Caco-2 (cell line): Measurements from ENCODE around the gene FAM177A1. TPM values are rescaled to one million over a fixed set of nuclear protein-coding genes. Genes with fewer than 3 reads are reported as not detected.
"Not testable (repeated sequence)": the region's sequence is repeated elsewhere in the genome, so short reads cannot be mapped to it uniquely, and the experiment has no call there.

ENCODE experiments used
- BruUV-seq: library from RNA; stranded (reverse); fragments of 400-500 nt; replicated peaks from 2 replicates; lab custom pipeline; 2021; lab: Mats Ljungman, UMichigan
- CTCF ChIA-PET: fragments of 300-600 bp; sonication (Branson Sonifier 250); formaldehyde crosslinking; loops from one replicate; lab custom pipeline; 2022; ENCODE audit warnings: antibody characterized with exemption; lab: Charles Lee
- POLR2A ChIA-PET: fragments of 300-600 bp; sonication (Branson Sonifier 250); formaldehyde crosslinking; loops from one replicate; lab custom pipeline; 2022; ENCODE audit warnings: antibody characterized with exemption; lab: Charles Lee
- DNase-seq, 2 experiments: peaks; one replicate each; pipeline versions ENCODE4 v3.0.0 to v3.0.0-alpha.2; 2020 to 2022
- H3K27me3 ChIP-seq: replicated peaks from 2 replicates; pipeline ENCODE4 v1.6.0; 2011; ENCODE audit warnings: low read length; ENCODE audit not compliant: control insufficient read depth, insufficient read depth
- H3K36me3 ChIP-seq: 2 replicates; pipeline ENCODE4 v1.5.1; 2011; ENCODE audit warnings: low read length; ENCODE audit not compliant: control insufficient read depth, insufficient read depth
- H3K4me1 ChIP-seq: fragments of 250-450 bp; sonication (Bioruptor Pico); 2 replicates; pipeline ENCODE4 v1.5.1; 2020; ENCODE audit warnings: mild to moderate bottlenecking
- H3K4me3 ChIP-seq: 2 replicates; pipeline ENCODE4 v1.5.1; 2011; ENCODE audit warnings: low read depth, mild to moderate bottlenecking, control low read depth, low read length
- H3K9me3 ChIP-seq: fragments of 250-450 bp; sonication (Bioruptor Pico); 2 replicates; pipeline ENCODE4 v1.5.1; 2020; ENCODE audit warnings: mild to moderate bottlenecking, moderate library complexity
- H3K27ac Mint-ChIP-seq: one replicate; pipeline ENCODE4 v1.8.0; 2022; ENCODE audit warnings: mixed read lengths; ENCODE audit not compliant: unreplicated experiment
- H3K27me3 Mint-ChIP-seq: one replicate; pipeline ENCODE4 v1.8.0; 2022; ENCODE audit warnings: mixed read lengths; ENCODE audit not compliant: insufficient read depth, unreplicated experiment
- H3K36me3 Mint-ChIP-seq: one replicate; pipeline ENCODE4 v1.8.0; 2022; ENCODE audit warnings: mild to moderate bottlenecking, mixed read lengths; ENCODE audit not compliant: insufficient read depth, unreplicated experiment
- H3K4me1 Mint-ChIP-seq: one replicate; pipeline ENCODE4 v1.8.0; 2022; ENCODE audit warnings: low read depth, mixed read lengths; ENCODE audit not compliant: unreplicated experiment
- H3K4me3 Mint-ChIP-seq: one replicate; pipeline ENCODE4 v1.8.0; 2022; ENCODE audit warnings: mild to moderate bottlenecking, moderate library complexity, mixed read lengths; ENCODE audit not compliant: unreplicated experiment
- H3K9me3 Mint-ChIP-seq: one replicate; pipeline ENCODE4 v1.8.0; 2022; ENCODE audit warnings: mixed read lengths; ENCODE audit not compliant: unreplicated experiment
- CTCF ChIP-seq, 2 experiments: fragments of 200-600 bp in 1 of 2; IDR thresholded peaks; 1 replicate in 1 of 2; 2 replicates in 1 of 2; pipeline versions ENCODE4 v1.5.1 to v1.8.0; 2011 to 2022; ENCODE audit warnings: antibody characterized with exemption in 1 of 2, control low read depth in 1 of 2, inconsistent platforms in 1 of 2, low read depth in 1 of 2, low read length in 1 of 2, mild to moderate bottlenecking in 1 of 2, moderate library complexity in 1 of 2; ENCODE audit not compliant: insufficient read depth in 1 of 2, severe bottlenecking in 1 of 2, unreplicated experiment in 1 of 2
- intact Hi-C: fragments of 100-400 bp; cut with micrococcal nuclease; formaldehyde crosslinking; loops from one replicate; pipeline ENCODE4 v1.10.0; 2022; ENCODE audit not compliant: unreplicated experiment
- total RNA-seq: library from RNA; stranded (reverse); gene quantifications from 2 replicates; pipeline ENCODE4 v1.2.3, GENCODE V29; 2022

FAM177A1 gene
- total RNA-seq, 1 experiment from 2014 or later = 73.6 TPM

DNA sequence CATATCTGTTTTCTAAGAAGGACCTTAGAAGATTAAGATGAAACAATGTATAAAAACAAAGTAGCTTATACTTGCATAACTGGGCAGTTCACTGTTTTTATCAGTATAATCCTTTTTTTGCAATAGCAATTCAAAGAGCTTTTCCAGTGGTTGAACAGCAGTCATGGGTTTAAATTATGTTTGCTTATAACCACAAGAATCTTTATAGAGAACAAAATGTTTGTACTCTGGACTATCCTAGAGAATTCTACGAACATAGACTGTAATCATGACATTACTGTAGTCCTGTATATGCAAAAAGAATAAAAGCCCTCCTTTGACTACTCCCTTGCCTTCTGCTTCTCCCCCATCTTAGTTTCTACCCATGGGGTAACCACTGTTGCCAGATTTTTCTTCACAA lies 5.7 kb downstream of the FAM177A1 start:
- H3K36me3 Mint-ChIP-seq = peaks cover 53% of the 10 kb centered on the region
- H3K4me1 ChIP-seq = peaks cover 27% of the 10 kb centered on the region
- H3K4me1 Mint-ChIP-seq = peaks cover 10% of the 10 kb centered on the region
- no TSS peak for BruUV-seq
- no peaks in the 10 kb centered on the region for H3K9me3 Mint-ChIP-seq
- TF ChIP-seq CTCF (IDR thresholded peaks at IDR 0.05; ENCODE audit: insufficient read depth in 1 of 2, low read depth in 1 of 2, low read length in 1 of 2, severe bottlenecking in 1 of 2, unreplicated experiment in 1 of 2) = no peak
- intact Hi-C loops = no loop called here
- H3K9me3 ChIP-seq = no peaks in the 10 kb centered on the region
- no peaks in the 10 kb centered on the region for H3K27me3 Mint-ChIP-seq
- H3K4me3 ChIP-seq = no peak overlapping the region
- no peak for DNase-seq
- POLR2A ChIA-PET = interaction anchor here (0.5 to 1.1 kb wide), 2 partner anchors 9 to 61 kb away, joined by 3 to 5 read pairs; no protein-coding TSS in a partner anchor
- H3K27me3 ChIP-seq = no peaks in the 10 kb centered on the region
- H3K4me3 Mint-ChIP-seq = no peak overlapping the region
- CTCF ChIA-PET = no interaction called here
- H3K27ac Mint-ChIP-seq = no peak overlapping the region
- no peaks in the 10 kb centered on the region for H3K36me3 ChIP-seq

- TF ChIP-seq CTCF (IDR thresholded peaks at IDR 0.05; ENCODE audit: insufficient read depth in 1 of 2, low read depth in 1 of 2, low read length in 1 of 2, severe bottlenecking in 1 of 2, unreplicated experiment in 1 of 2) = no peak
- H3K4me1 ChIP-seq = peaks cover 27% of the 10 kb centered on the region
- no peaks in the 10 kb centered on the region for H3K27me3 ChIP-seq
- ChIA-PET POLR2A (no interaction called here), CTCF (no interaction called here)
- DNase-seq = no peak
- H3K4me1 Mint-ChIP-seq = peaks cover 10% of the 10 kb centered on the region
- H3K4me3 Mint-ChIP-seq = no peak overlapping the region
- H3K36me3 ChIP-seq = no peaks in the 10 kb centered on the region
- no peak overlapping the region for H3K27ac Mint-ChIP-seq
- no peak overlapping the region for H3K4me3 ChIP-seq
- no peaks in the 10 kb centered on the region for H3K27me3 Mint-ChIP-seq
- H3K9me3 ChIP-seq = no peaks in the 10 kb centered on the region
- no TSS peak for BruUV-seq
- peaks cover 49% of the 10 kb centered on the region for H3K36me3 Mint-ChIP-seq
- intact Hi-C loops = no loop called here
- no peaks in the 10 kb centered on the region for H3K9me3 Mint-ChIP-seq
These were observed 6.6 kb downstream of the FAM177A1 start for GRCh38 chr14:35052637-35053036.

GRCh38 chr14:35061113-35061791 lies 15.2 kb downstream of the FAM177A1 start:
- CTCF ChIA-PET = not testable (repeated sequence)

DNA sequence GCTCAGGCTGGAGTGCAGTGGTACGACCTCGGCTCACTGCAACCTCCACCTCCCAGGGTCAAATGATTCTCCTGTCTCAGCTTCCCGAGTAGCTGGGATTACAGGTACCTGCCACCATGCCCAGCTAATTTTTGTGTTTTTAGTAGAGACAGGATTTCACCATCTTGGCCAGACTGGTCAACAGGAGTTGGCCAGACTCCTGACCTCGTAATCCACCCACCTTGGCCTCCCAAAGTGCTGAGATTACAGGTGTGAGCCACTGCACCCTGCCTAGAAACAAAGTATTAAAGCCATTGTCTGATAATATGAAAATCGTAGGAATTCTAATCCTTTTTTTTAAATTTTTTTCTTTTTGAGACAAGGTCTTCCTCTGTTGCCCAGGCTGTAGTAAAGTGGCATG lies 19.7 kb downstream of the FAM177A1 start:
- H3K4me1 ChIP-seq, H3K36me3 ChIP-seq, H3K4me1 Mint-ChIP-seq, intact Hi-C loops, H3K4me3 Mint-ChIP-seq, BruUV-seq, H3K27me3 ChIP-seq, H3K4me3 ChIP-seq, H3K27ac Mint-ChIP-seq, H3K27me3 Mint-ChIP-seq, H3K9me3 Mint-ChIP-seq, H3K9me3 ChIP-seq, CTCF ChIA-PET, DNase-seq: not testable (repeated sequence)
- POLR2A ChIA-PET = interaction anchor here (0.6 kb wide), 2 partner anchors 49 to 65 kb away, joined by 9 to 10 read pairs; no protein-coding TSS in a partner anchor
- peaks cover 19% of the 10 kb centered on the region for H3K36me3 Mint-ChIP-seq

More at GRCh38 chr14:35061113-35061791, 15.2 kb downstream of the FAM177A1 start:
- H3K4me3 ChIP-seq, H3K4me1 ChIP-seq, H3K27me3 ChIP-seq, intact Hi-C loops, H3K9me3 Mint-ChIP-seq, H3K9me3 ChIP-seq, H3K4me3 Mint-ChIP-seq, H3K36me3 ChIP-seq, H3K4me1 Mint-ChIP-seq, DNase-seq, H3K27ac Mint-ChIP-seq, H3K27me3 Mint-ChIP-seq, BruUV-seq: not testable (repeated sequence)
- POLR2A ChIA-PET = interaction anchor here (0.6 kb wide), 1 partner anchor 10 kb away, joined by 5 read pairs; no protein-coding TSS in a partner anchor
- peaks cover 23% of the 10 kb centered on the region for H3K36me3 Mint-ChIP-seq
